GM12878 (cell line): ENCODE results near the gene CSE1L. TPM values are rescaled to one million over a fixed set of nuclear protein-coding genes. Genes with fewer than 3 reads are reported as not detected.
A peak's percentile ranks its signal among the peaks of the same experiment; 100 is the strongest.

ENCODE experiments used
- ATAC-seq: fragments of 200-7000 bp; cut with Tn5 transposase; 3 replicates; pipeline ENCODE4 v1.9.1; 2020; ENCODE audit warnings: mild to moderate bottlenecking, moderate library complexity
- BruUV-seq: library from RNA; stranded (reverse); fragments of 400-500 nt; replicated peaks from 2 replicates; lab custom pipeline; 2021; lab: Mats Ljungman, UMichigan
- CTCF ChIA-PET: fragments of 300-600 bp; sonication (Branson Sonifier 250); formaldehyde crosslinking; extraction: SDS; loops from one replicate; lab custom pipeline; 2021; ENCODE audit warnings: inconsistent platforms; lab: Yijun Ruan, JAX
- POLR2A ChIA-PET: fragments of 350-600 bp; formaldehyde crosslinking; extraction: SDS; loops from one replicate; lab custom pipeline; 2021; ENCODE audit warnings: inconsistent platforms; lab: Charles Lee
- RAD21 ChIA-PET: fragments of 300-600 bp; sonication (Branson Sonifier 250); formaldehyde crosslinking; loops from one replicate; lab custom pipeline; 2023; ENCODE audit warnings: antibody characterized with exemption; ENCODE audit not compliant: unreplicated experiment; lab: Charles Lee
- SMC1A ChIA-PET: fragments of 300-600 bp; sonication (Branson Sonifier 250); formaldehyde crosslinking; loops from one replicate; lab custom pipeline; 2023; ENCODE audit not compliant: unreplicated experiment, uncharacterized antibody; lab: Charles Lee
- DNase-seq: peaks from one replicate; pipeline ENCODE4 v3.0.0-alpha.2; 2011; ENCODE audit warnings: low read depth, low spot score
- FAIRE-seq: peaks from 3 replicates; lab custom pipeline; 2011; peaks lifted over from hg19 to GRCh38; lab: Jason Lieb, UNC
- H2AFZ ChIP-seq: 2 replicates; pipeline ENCODE4 v1.6.0; 2011; ENCODE audit warnings: low read depth, low read length, control low read depth; ENCODE audit not compliant: control insufficient read depth
- H3K27ac ChIP-seq: 2 replicates; pipeline ENCODE4 v1.5.1; 2011; ENCODE audit warnings: control low read depth; ENCODE audit not compliant: control insufficient read depth, insufficient read depth
- H3K27me3 ChIP-seq, 2 experiments: replicated peaks in 1 of 2; 2 replicates each; pipeline versions ENCODE4 v1.6.0 to v1.6.1; 2011; ENCODE audit warnings: low read length in 1 of 2; ENCODE audit not compliant: control insufficient read depth in 2 of 2, insufficient read depth in 2 of 2
- H3K36me3 ChIP-seq, 2 experiments: 2 replicates each; pipeline ENCODE4 v1.5.1; 2011; ENCODE audit warnings: low read length in 1 of 2; ENCODE audit not compliant: control insufficient read depth in 2 of 2, insufficient read depth in 2 of 2
- H3K4me1 ChIP-seq: 2 replicates; pipeline ENCODE4 v1.6.1; 2011; ENCODE audit warnings: mild to moderate bottlenecking, low read length, moderate library complexity, mixed read lengths; ENCODE audit not compliant: control insufficient read depth, insufficient read depth
- H3K4me2 ChIP-seq: 2 replicates; pipeline ENCODE4 v1.6.0; 2011; ENCODE audit warnings: control low read depth; ENCODE audit not compliant: control insufficient read depth, insufficient read depth
- H3K4me3 ChIP-seq: fragments of 200-600 bp; sonication (generic); 2 replicates; pipeline ENCODE4 v1.5.1; 2016
- H3K79me2 ChIP-seq: 2 replicates; pipeline ENCODE4 v1.6.0; 2011; ENCODE audit warnings: low read length; ENCODE audit not compliant: control insufficient read depth, insufficient read depth
- H3K9ac ChIP-seq: 2 replicates; pipeline ENCODE4 v1.8.0; 2011; ENCODE audit warnings: low read length, control low read depth, mixed read lengths; ENCODE audit not compliant: control insufficient read depth, insufficient read depth
- H3K9me3 ChIP-seq: replicated peaks from 3 replicates; pipeline ENCODE4 v1.5.1; 2011; ENCODE audit warnings: mild to moderate bottlenecking, low read length; ENCODE audit not compliant: control insufficient read depth, insufficient read depth
- H4K20me1 ChIP-seq: 2 replicates; pipeline ENCODE4 v1.6.0; 2011; ENCODE audit not compliant: control insufficient read depth, insufficient read depth
- ETV6 ChIP-seq, 2 experiments: fragments of 450-650 bp in 1 of 2; IDR thresholded peaks in 1 of 2; conservative IDR thresholded peaks in 1 of 2; 2 replicates each; pipeline ENCODE4 v1.6.1; 2014; ENCODE audit warnings: antibody characterized with exemption in 1 of 2, borderline replicate concordance in 1 of 2, low read depth in 1 of 2, mild to moderate bottlenecking in 1 of 2, moderate library complexity in 1 of 2
- EZH2 ChIP-seq: IDR thresholded peaks from 2 replicates; pipeline ENCODE4 v1.6.1; 2012; ENCODE audit warnings: low read depth, mild to moderate bottlenecking, control low read depth, inconsistent platforms, low read length, borderline replicate concordance; ENCODE audit not compliant: control insufficient read depth
- KDM1A ChIP-seq: fragments of 200-600 bp; sonication (generic); IDR thresholded peaks from 2 replicates; pipeline ENCODE4 v1.6.1; 2016; ENCODE audit warnings: borderline replicate concordance
- NR2F1 ChIP-seq: fragments of 450-650 bp; conservative IDR thresholded peaks from 2 replicates; pipeline ENCODE4 v1.6.1; 2017; ENCODE audit warnings: mild to moderate bottlenecking
- POLR2AphosphoS5 ChIP-seq: IDR thresholded peaks from 2 replicates; pipeline ENCODE4 v1.6.1; 2011; ENCODE audit warnings: mild to moderate bottlenecking, low read length, inconsistent platforms
- RBBP5 ChIP-seq: fragments of 200-600 bp; sonication (generic); conservative IDR thresholded peaks from 2 replicates; pipeline ENCODE4 v1.6.1; 2016
- RUNX3 ChIP-seq: IDR thresholded peaks from 2 replicates; pipeline ENCODE4 v1.6.1; 2012; ENCODE audit warnings: low read length, inconsistent platforms
- WGBS: methylation state at CpG from one replicate; pipeline ENCODE4 v1.1.6; 2016; ENCODE audit warnings: low lambda C conversion rate; ENCODE audit not compliant: insufficient replicate concordance, insufficient coverage; ENCODE audit errors: missing lambda C conversion rate; 5-methylcytosine and 5-hydroxymethylcytosine counted together
- in situ Hi-C: fragments of 300-500 bp; cut with MboI; formaldehyde crosslinking; loops from 9 replicates; pipeline ENCODE4 v1.14.3; 2018; ENCODE audit warnings: mixed read lengths
- intact Hi-C: fragments of 100-400 bp; cut with micrococcal nuclease; formaldehyde crosslinking; loops from one replicate; pipeline ENCODE4 v1.14.2; 2022; ENCODE audit not compliant: unreplicated experiment
- polyA plus RNA-seq, 11 experiments: library from polyadenylated mRNA; depleted of rRNA in 4 of 11; unstranded in 6 of 11; stranded (reverse) in 5 of 11; fragments of >200 nt; fragmentation: Nextera tagmentation in 4 of 11; fragmentation: Illumina TruSeq in 1 of 11; extraction: Ambion mirVana in 4 of 11; extraction: Trizol in 1 of 11; gene quantifications; 1 replicate in 1 of 11; 2 replicates in 10 of 11; pipeline versions ENCODE4 v1.2.1 to v1.2.3, GENCODE V29; 2011 to 2016; ENCODE audit warnings: inconsistent platforms in 2 of 11, missing spikeins in 2 of 11, low read depth in 1 of 11
- total RNA-seq, 4 experiments: library from RNA; depleted of rRNA in 3 of 4; stranded (reverse); fragments of >200 nt in 3 of 4; fragmentation: Illumina TruSeq in 1 of 4; extraction: Trizol in 1 of 4; gene quantifications; 2 replicates each; pipeline versions ENCODE4 v1.2.1 to v1.2.3, GENCODE V29; 2013 to 2021
- TF ChIP-seq, protein P1 (sequence below): fragments of 450-650 bp; IDR thresholded peaks from 2 replicates; pipeline ENCODE4 v1.6.1; 2018; ENCODE audit warnings: borderline replicate concordance, mild to moderate bottlenecking; ENCODE audit not compliant: partially characterized antibody
- TF ChIP-seq, protein P2 (sequence below): fragments of 150-350 bp; IDR thresholded peaks from 2 replicates; pipeline ENCODE4 v1.6.1; 2016; ENCODE audit warnings: low read depth, low read length
- TF ChIP-seq, protein P3 (sequence below): IDR thresholded peaks from 2 replicates; pipeline ENCODE4 v1.6.1; 2011; ENCODE audit warnings: low read depth, low read length, improper control_type of control experiment, borderline replicate concordance
- TF ChIP-seq, protein P4 (sequence below): fragments of 450-650 bp; formaldehyde crosslinking; IDR thresholded peaks from 2 replicates; pipeline ENCODE4 v1.5.0; 2022; ENCODE audit warnings: mild to moderate bottlenecking, missing genetic modification characterization

Gene CSE1L
- total and polyA plus RNA-seq, 10 of the 15 experiments (the other 5 are each of a cell fraction or from before 2014, with no cell fraction given): 72.4 to 213 (median 117) TPM

DNA sequence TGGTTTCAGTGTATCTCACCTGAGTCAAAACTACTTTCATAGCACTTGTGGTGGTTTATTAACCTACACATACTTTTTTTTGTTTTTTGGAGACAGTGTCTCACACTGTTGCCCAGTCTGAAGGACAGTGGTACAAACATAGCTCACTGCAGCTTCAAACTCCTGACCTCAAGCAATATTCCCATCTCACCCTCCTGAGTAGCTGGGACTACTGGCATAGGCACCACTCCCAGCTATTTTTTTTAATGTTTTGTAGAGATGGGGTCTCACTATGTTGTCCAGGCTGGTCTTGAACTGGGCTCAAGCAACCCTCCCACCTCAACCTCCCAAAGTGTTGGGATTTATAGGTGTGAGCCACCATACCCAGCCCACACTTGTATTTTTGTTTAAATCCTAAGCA lies 92.3 kb downstream of the CSE1L start (continued):
- TF ChIP-seq, protein P1, sequence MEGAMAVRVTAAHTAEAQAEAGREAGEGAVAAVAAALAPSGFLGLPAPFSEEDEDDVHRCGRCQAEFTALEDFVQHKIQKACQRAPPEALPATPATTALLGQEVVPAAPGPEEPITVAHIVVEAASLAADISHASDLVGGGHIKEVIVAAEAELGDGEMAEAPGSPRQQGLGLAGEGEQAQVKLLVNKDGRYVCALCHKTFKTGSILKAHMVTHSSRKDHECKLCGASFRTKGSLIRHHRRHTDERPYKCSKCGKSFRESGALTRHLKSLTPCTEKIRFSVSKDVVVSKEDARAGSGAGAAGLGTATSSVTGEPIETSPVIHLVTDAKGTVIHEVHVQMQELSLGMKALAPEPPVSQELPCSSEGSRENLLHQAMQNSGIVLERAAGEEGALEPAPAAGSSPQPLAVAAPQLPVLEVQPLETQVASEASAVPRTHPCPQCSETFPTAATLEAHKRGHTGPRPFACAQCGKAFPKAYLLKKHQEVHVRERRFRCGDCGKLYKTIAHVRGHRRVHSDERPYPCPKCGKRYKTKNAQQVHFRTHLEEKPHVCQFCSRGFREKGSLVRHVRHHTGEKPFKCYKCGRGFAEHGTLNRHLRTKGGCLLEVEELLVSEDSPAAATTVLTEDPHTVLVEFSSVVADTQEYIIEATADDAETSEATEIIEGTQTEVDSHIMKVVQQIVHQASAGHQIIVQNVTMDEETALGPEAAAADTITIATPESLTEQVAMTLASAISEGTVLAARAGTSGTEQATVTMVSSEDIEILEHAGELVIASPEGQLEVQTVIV: no peak
- TF ChIP-seq, protein P2, sequence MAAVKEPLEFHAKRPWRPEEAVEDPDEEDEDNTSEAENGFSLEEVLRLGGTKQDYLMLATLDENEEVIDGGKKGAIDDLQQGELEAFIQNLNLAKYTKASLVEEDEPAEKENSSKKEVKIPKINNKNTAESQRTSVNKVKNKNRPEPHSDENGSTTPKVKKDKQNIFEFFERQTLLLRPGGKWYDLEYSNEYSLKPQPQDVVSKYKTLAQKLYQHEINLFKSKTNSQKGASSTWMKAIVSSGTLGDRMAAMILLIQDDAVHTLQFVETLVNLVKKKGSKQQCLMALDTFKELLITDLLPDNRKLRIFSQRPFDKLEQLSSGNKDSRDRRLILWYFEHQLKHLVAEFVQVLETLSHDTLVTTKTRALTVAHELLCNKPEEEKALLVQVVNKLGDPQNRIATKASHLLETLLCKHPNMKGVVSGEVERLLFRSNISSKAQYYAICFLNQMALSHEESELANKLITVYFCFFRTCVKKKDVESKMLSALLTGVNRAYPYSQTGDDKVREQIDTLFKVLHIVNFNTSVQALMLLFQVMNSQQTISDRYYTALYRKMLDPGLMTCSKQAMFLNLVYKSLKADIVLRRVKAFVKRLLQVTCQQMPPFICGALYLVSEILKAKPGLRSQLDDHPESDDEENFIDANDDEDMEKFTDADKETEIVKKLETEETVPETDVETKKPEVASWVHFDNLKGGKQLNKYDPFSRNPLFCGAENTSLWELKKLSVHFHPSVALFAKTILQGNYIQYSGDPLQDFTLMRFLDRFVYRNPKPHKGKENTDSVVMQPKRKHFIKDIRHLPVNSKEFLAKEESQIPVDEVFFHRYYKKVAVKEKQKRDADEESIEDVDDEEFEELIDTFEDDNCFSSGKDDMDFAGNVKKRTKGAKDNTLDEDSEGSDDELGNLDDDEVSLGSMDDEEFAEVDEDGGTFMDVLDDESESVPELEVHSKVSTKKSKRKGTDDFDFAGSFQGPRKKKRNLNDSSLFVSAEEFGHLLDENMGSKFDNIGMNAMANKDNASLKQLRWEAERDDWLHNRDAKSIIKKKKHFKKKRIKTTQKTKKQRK: no peak

DNA sequence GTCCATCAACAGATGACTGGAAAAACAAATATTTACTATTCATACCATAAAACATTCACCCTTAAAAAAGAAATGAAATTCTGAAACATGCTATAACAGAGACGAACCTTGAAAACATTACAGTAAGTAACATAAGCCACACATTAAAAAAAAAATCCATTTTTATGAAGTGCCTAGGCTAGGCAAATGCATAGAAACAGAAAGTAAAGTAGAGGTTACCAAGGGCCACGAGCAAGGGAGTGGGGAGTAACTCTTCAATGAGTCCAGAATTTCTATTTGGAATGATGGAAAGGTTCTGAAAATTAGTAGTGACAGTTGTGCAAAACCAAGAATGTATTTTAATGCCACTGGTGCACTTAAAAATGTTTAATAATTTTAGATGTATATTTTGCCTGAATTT lies 94.3 kb downstream of the CSE1L start:
- H3K27ac ChIP-seq: no peak overlapping the region
- ChIA-PET POLR2A (no interaction called here), RAD21 (no interaction called here), SMC1A (interaction anchor here (0.6 kb wide), 1 partner anchor 47 kb away, joined by 3 read pairs; no protein-coding TSS in a partner anchor), CTCF (interaction anchor here (0.6 to 9.3 kb wide), 2 partner anchors 48 to 71 kb away, joined by 3 to 333 read pairs; partner anchors contain the start of gene STAU1)
- ATAC-seq (peak; percentile 64), DNase-seq (no peak), FAIRE-seq (no peak)
- H2AFZ ChIP-seq: no peak overlapping the region
- H3K36me3 ChIP-seq: peaks cover 6 to 7% of the 10 kb centered on the region in 2 experiments
- in situ Hi-C loops (no loop called here), intact Hi-C loops (no loop called here)
- H3K79me2 ChIP-seq: no peaks in the 10 kb centered on the region; the same call in 1 of the 2 replicates
- H3K4me1 ChIP-seq: no peaks in the 10 kb centered on the region
- BruUV-seq: TSS peak; percentile 15
- H4K20me1 ChIP-seq: no peaks in the 10 kb centered on the region
- H3K4me3 ChIP-seq: no peak overlapping the region
- peak overlapping the region; percentile 35; the same call in 1 of the 2 replicates for H3K4me2 ChIP-seq
- no peaks in the 10 kb centered on the region for H3K27me3 ChIP-seq
- no peaks in the 10 kb centered on the region for H3K9me3 ChIP-seq
- WGBS: 26% methylated on average over 2 of the region's 2 CpGs
- H3K9ac ChIP-seq: no peak overlapping the region
- no peak for TF ChIP-seq RUNX3
- no peak for TF ChIP-seq NR2F1
- TF ChIP-seq, protein P3, sequence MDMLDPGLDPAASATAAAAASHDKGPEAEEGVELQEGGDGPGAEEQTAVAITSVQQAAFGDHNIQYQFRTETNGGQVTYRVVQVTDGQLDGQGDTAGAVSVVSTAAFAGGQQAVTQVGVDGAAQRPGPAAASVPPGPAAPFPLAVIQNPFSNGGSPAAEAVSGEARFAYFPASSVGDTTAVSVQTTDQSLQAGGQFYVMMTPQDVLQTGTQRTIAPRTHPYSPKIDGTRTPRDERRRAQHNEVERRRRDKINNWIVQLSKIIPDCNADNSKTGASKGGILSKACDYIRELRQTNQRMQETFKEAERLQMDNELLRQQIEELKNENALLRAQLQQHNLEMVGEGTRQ: no peak
- TF ChIP-seq EZH2: no peak
- no peak for TF ChIP-seq KDM1A
- TF ChIP-seq, protein P4, sequence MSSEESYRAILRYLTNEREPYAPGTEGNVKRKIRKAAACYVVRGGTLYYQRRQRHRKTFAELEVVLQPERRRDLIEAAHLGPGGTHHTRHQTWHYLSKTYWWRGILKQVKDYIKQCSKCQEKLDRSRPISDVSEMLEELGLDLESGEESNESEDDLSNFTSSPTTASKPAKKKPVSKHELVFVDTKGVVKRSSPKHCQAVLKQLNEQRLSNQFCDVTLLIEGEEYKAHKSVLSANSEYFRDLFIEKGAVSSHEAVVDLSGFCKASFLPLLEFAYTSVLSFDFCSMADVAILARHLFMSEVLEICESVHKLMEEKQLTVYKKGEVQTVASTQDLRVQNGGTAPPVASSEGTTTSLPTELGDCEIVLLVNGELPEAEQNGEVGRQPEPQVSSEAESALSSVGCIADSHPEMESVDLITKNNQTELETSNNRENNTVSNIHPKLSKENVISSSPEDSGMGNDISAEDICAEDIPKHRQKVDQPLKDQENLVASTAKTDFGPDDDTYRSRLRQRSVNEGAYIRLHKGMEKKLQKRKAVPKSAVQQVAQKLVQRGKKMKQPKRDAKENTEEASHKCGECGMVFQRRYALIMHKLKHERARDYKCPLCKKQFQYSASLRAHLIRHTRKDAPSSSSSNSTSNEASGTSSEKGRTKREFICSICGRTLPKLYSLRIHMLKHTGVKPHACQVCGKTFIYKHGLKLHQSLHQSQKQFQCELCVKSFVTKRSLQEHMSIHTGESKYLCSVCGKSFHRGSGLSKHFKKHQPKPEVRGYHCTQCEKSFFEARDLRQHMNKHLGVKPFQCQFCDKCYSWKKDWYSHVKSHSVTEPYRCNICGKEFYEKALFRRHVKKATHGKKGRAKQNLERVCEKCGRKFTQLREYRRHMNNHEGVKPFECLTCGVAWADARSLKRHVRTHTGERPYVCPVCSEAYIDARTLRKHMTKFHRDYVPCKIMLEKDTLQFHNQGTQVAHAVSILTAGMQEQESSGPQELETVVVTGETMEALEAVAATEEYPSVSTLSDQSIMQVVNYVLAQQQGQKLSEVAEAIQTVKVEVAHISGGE (CRISPR knock-in tag): no peak
- no peak for TF ChIP-seq POLR2AphosphoS5
- no peak for TF ChIP-seq RBBP5
- TF ChIP-seq ETV6 (conservative IDR thresholded peaks at IDR 0.05 in 1 of 2, IDR thresholded peaks at IDR 0.05 in 1 of 2; ENCODE audit: borderline replicate concordance in 1 of 2, low read depth in 1 of 2): no peak
